Testis (tissue), 2 donors: ENCODE measurements around the gene LCLAT1.

ENCODE experiments used
- CTCF ChIP-seq, 3 experiments: fragments of 450-650 bp in 2 of 3; fragments of 200-600 bp in 1 of 3; sonication (generic) in 1 of 3; IDR thresholded peaks; one replicate each; pipeline ENCODE4 v1.5.1; 2016 to 2019; ENCODE audit warnings: antibody characterized with exemption in 3 of 3, mild to moderate bottlenecking in 2 of 3, moderate library complexity in 1 of 3
- POLR2A ChIP-seq: fragments of 450-650 bp; IDR thresholded peaks from one replicate; pipeline ENCODE4 v1.6.1; 2017; ENCODE audit warnings: antibody characterized with exemption, mild to moderate bottlenecking, moderate library complexity

GRCh38 chr2:30417253-30417652 lies 29.8 kb upstream of the LCLAT1 start:
- TF ChIP-seq CTCF (IDR thresholded peaks at IDR 0.05) (no peak), POLR2A (no peak)
